HG02763 (cell line): ENCODE data around the gene MADD.
"Not testable (repeated sequence)": the region's sequence is repeated elsewhere in the genome, so short reads cannot be mapped to it uniquely, and the experiment has no call there.

Source experiments
- ATAC-seq: cut with Tn5 transposase; IDR thresholded peaks from one replicate; pipeline ENCODE4 v1.9.1; 2021; ENCODE audit warnings: mild to moderate bottlenecking, moderate library complexity; ENCODE audit not compliant: unreplicated experiment

The MADD gene

GRCh38 chr11:47317064-47317828 is 47.3 kb downstream of the MADD start:
- ATAC-seq = no peak

- no peak for ATAC-seq
Measured at GRCh38 chr11:47318166-47318565, 48.2 kb downstream of the MADD start.

- ATAC-seq = no peak
Measured at GRCh38 chr11:47324520-47324919, 54.6 kb downstream of the MADD start.

GRCh38 chr11:47325271-47326041 is 55.5 kb downstream of the MADD start:
- ATAC-seq = no peak

GRCh38 chr11:47326198-47326597 is 56.3 kb downstream of the MADD start:
- no peak for ATAC-seq

- no peak for ATAC-seq
Measured at GRCh38 chr11:47327025-47327424, 57.1 kb downstream of the MADD start.

- ATAC-seq = no peak
Measured at GRCh38 chr11:47327949-47328348, 58.0 kb downstream of the MADD start.

GRCh38 chr11:47328449-47329390 is 58.8 kb downstream of the MADD start:
- peak; percentile 64 for ATAC-seq

GRCh38 chr11:47329431-47329986 is 59.6 kb downstream of the MADD start:
- no peak for ATAC-seq

GRCh38 chr11:47329987-47330931 is 60.3 kb downstream of the MADD start:
- no peak for ATAC-seq

- no peak for ATAC-seq
Measured at GRCh38 chr11:47331454-47332302, 61.7 kb downstream of the MADD start.

GRCh38 chr11:47332303-47332711 is 62.4 kb downstream of the MADD start:
- ATAC-seq = no peak

GRCh38 chr11:47332791-47333525 is 63.0 kb downstream of the MADD start:
- no peak for ATAC-seq

- no peak for ATAC-seq
Measured at GRCh38 chr11:47333526-47333845, 63.6 kb downstream of the MADD start.

GRCh38 chr11:47333886-47334443 is 64.0 kb downstream of the MADD start:
- no peak for ATAC-seq

GRCh38 chr11:47334699-47335411 is 64.9 kb downstream of the MADD start:
- not testable (repeated sequence) for ATAC-seq

- no peak for ATAC-seq
Measured at GRCh38 chr11:47335733-47336132, 65.8 kb downstream of the MADD start.
